ENCODE data around the gene TSPAN31.
"Not testable (repeated sequence)": the region's sequence is repeated elsewhere in the genome, so short reads cannot be mapped to it uniquely, and the experiment has no call there.

The TSPAN31 gene

GRCh38 chr12:57767305-57767698 is 22.5 kb downstream of the TSPAN31 start:
- no peak for DNase-seq (ENCODE audit: low read depth)

GRCh38 chr12:57767876-57768275 is 23.0 kb downstream of the TSPAN31 start:
- DNase-seq (ENCODE audit: low read depth), result no peak

- DNase-seq (ENCODE audit: low read depth), result no peak
Measured at GRCh38 chr12:57769594-57769993, 24.8 kb downstream of the TSPAN31 start.

- DNase-seq (ENCODE audit: low read depth), result no peak
Measured at GRCh38 chr12:57770734-57771133, 25.9 kb downstream of the TSPAN31 start.

GRCh38 chr12:57771236-57771872 is 26.5 kb downstream of the TSPAN31 start:
- peak; percentile 76 for DNase-seq (ENCODE audit: low read depth)

- DNase-seq (ENCODE audit: low read depth), result peak; percentile 85
Measured at GRCh38 chr12:57771873-57772428, 27.1 kb downstream of the TSPAN31 start, which contains the start of gene METTL1. TSS of gene METTL1 (minus strand) at chr12:57772105. CDS start at chr12:57772083, 22 bp downstream.

- DNase-seq (ENCODE audit: low read depth), result no peak
Measured at GRCh38 chr12:57772429-57773322, 27.8 kb downstream of the TSPAN31 start, which contains the start of gene EEF1AKMT3. TSS of gene EEF1AKMT3 (plus strand) at chr12:57772614. CDS start at chr12:57772725, 111 bp downstream.

- not testable (repeated sequence) for DNase-seq (ENCODE audit: low read depth)
Measured at GRCh38 chr12:57774634-57775033, 29.8 kb downstream of the TSPAN31 start.

GRCh38 chr12:57775044-57775443 is 30.2 kb downstream of the TSPAN31 start:
- no peak for DNase-seq (ENCODE audit: low read depth)

GRCh38 chr12:57775563-57776246 is 30.9 kb downstream of the TSPAN31 start:
- no peak for DNase-seq (ENCODE audit: low read depth)

- DNase-seq (ENCODE audit: low read depth), result no peak
Measured at GRCh38 chr12:57776247-57776587, 31.4 kb downstream of the TSPAN31 start.

GRCh38 chr12:57777367-57777766 is 32.5 kb downstream of the TSPAN31 start:
- DNase-seq (ENCODE audit: low read depth), result no peak

GRCh38 chr12:57777911-57778310 is 33.1 kb downstream of the TSPAN31 start:
- DNase-seq (ENCODE audit: low read depth), result no peak

- DNase-seq (ENCODE audit: low read depth), result no peak
Measured at GRCh38 chr12:57779736-57780135, 34.9 kb downstream of the TSPAN31 start.

- no peak for DNase-seq (ENCODE audit: low read depth)
Measured at GRCh38 chr12:57780284-57780897, 35.6 kb downstream of the TSPAN31 start.

GRCh38 chr12:57781244-57781643 is 36.4 kb downstream of the TSPAN31 start:
- DNase-seq (ENCODE audit: low read depth), result no peak

- no peak for DNase-seq (ENCODE audit: low read depth)
Measured at GRCh38 chr12:57781801-57782200, 37.0 kb downstream of the TSPAN31 start.

- no peak for DNase-seq (ENCODE audit: low read depth)
Measured at GRCh38 chr12:57782243-57782607, 37.4 kb downstream of the TSPAN31 start.

- DNase-seq (ENCODE audit: low read depth), result peak; percentile 98
Measured at GRCh38 chr12:57782608-57783465, 38.0 kb downstream of the TSPAN31 start, which contains the start of gene TSFM. TSS of gene TSFM (plus strand) at chr12:57782787. CDS start at chr12:57782802, 15 bp downstream.

- DNase-seq (ENCODE audit: low read depth), result no peak
Measured at GRCh38 chr12:57783466-57783801, 38.6 kb downstream of the TSPAN31 start.

GRCh38 chr12:57783861-57784260 is 39.0 kb downstream of the TSPAN31 start:
- DNase-seq (ENCODE audit: low read depth), result no peak
